ENCODE measurements around the gene ZP1. TPM values are rescaled to one million over a fixed set of nuclear protein-coding genes. Genes with fewer than 3 reads are reported as not detected.

Gene ZP1
- total RNA-seq, 2 experiments from 2014 or later: not detected

DNA sequence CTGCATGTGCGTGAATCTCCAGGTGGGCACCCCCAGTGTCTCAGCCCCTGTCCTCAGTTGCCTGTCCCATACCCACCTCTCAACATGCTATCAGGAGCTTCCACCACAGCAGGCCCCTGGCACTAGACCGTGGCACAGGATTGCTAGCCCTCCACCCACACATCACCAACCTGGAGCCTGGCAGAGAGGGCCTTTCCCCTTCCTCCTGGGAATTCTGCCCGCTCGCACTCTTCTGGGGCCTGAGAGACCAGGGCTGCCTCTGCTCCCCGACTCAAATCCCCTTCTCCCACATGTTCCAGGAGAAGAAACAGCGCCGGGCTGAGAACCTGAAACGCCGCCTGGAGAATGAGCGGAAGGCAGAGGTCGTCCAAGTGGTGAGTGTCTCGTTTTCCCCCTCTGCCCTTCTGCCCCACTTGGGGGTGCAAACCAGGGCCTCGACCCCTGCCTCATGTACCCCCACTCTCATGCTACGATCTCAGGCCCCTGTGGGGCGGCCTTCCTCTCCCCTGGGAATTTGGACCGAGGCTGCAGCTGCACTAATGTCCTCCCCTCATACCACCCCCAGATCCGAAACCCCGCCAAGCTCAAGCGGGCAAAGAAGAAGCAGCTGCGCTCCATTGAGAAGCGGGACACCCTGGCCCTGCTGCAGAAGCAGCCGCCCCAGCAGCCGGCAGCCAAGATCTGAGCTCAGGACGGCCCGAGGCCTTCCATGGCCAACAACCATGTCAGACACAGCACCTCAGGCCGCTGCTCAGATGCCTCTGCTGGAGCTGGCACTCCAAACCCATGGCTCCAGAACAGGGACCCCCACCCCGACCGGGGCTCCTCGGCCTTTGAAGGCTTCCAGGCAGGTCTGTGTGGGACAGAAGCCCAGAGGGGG is 17.5 kb upstream of the ZP1 start:
- H3K4me3 Mint-ChIP-seq: no peak overlapping the region
- CTCF ChIA-PET: interaction anchor here (0.9 to 1.7 kb wide), 5 partner anchors 11 to 38 kb away, joined by 4 to 9 read pairs (median 5); no protein-coding TSS in a partner anchor
- H3K27me3 Mint-ChIP-seq: no peaks in the 10 kb centered on the region
- peaks cover 8% of the 10 kb centered on the region for H3K4me1 Mint-ChIP-seq
- DNase-seq: no peak
- H3K9me3 Mint-ChIP-seq: no peaks in the 10 kb centered on the region
- POLR2A ChIA-PET: no interaction called here
- H3K36me3 Mint-ChIP-seq (ENCODE audit: low read depth): peaks cover 18% of the 10 kb centered on the region
- peak overlapping the region; percentile 19 for H3K27ac Mint-ChIP-seq

- Mint-ChIP-seq H3K36me3 (ENCODE audit: low read depth) (peaks cover 16% of the 10 kb centered on the region), H3K27me3 (no peaks in the 10 kb centered on the region), H3K4me3 (no peak overlapping the region), H3K4me1 (peaks cover 7% of the 10 kb centered on the region), H3K27ac (no peak overlapping the region), H3K9me3 (no peaks in the 10 kb centered on the region)
- ChIA-PET CTCF (interaction anchor here (1.7 kb wide), 1 partner anchor 20 kb away, joined by 9 read pairs; no protein-coding TSS in a partner anchor), POLR2A (no interaction called here)
- DNase-seq: no peak
These were observed 15.8 kb upstream of the ZP1 start for GRCh38 chr11:60851327-60852104.

GRCh38 chr11:60852117-60852981 is 15.0 kb upstream of the ZP1 start:
- Mint-ChIP-seq H3K4me1 (peaks cover 6% of the 10 kb centered on the region), H3K27me3 (no peaks in the 10 kb centered on the region), H3K27ac (no peak overlapping the region), H3K9me3 (no peaks in the 10 kb centered on the region), H3K4me3 (no peak overlapping the region), H3K36me3 (ENCODE audit: low read depth) (peaks cover 16% of the 10 kb centered on the region)
- no peak for DNase-seq
- ChIA-PET CTCF (interaction anchor here (1.0 kb wide), 1 partner anchor 10 kb away, joined by 3 read pairs; no protein-coding TSS in a partner anchor), POLR2A (no interaction called here)

GRCh38 chr11:60852982-60853950 is 14.1 kb upstream of the ZP1 start:
- peaks cover 13% of the 10 kb centered on the region for H3K4me1 Mint-ChIP-seq
- no peak overlapping the region for H3K4me3 Mint-ChIP-seq
- H3K9me3 Mint-ChIP-seq: no peaks in the 10 kb centered on the region
- ChIA-PET CTCF (interaction anchor here (1.0 kb wide), 1 partner anchor 11 kb away, joined by 3 read pairs; no protein-coding TSS in a partner anchor), POLR2A (no interaction called here)
- H3K27ac Mint-ChIP-seq: no peak overlapping the region
- no peak for DNase-seq
- no peaks in the 10 kb centered on the region for H3K27me3 Mint-ChIP-seq
- peaks cover 17% of the 10 kb centered on the region for H3K36me3 Mint-ChIP-seq (ENCODE audit: low read depth)

- POLR2A ChIA-PET: no interaction called here
These were observed 13.0 kb upstream of the ZP1 start for GRCh38 chr11:60854140-60854846.

DNA sequence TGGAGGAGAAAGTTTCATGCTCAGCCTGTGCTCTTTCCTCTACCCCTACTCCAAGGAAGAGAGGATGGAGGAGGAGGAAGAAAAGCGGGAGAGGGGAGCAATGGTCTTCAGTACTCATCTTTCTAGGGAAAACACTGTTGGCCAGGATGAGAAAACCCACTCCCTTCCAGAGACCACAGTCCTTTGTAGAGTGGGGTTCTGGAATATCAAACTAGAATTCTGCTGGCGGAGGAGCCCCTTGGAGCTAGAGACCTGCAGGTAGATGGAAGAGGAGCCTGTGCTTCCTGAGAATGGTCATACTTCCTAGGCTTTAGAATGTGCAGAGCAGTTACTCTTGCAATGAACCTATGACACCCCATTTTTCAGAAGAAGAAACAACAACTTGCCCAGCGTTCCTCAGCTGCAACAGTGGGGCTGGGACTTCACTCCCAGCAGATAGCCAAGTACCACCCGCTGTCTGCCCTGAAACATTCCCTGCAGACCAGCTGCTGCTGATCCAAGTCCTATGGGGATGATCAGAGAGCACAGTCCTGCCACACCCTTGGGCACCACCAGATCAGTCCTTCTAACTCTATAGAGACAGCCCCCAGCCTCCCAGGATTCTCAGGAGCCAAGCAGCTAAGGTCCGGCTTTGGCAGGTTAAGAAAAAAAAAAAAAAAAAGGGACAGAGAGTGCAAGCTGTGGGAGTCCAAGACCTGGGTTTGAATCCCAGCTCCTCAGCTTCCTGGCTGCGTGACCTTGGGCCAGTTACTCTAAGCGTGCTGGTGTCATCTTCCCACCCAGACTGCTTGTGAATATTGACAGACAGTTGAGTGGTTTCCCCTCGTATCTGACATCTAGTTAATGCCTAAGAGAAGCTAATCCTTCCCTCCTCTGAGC is 12.3 kb upstream of the ZP1 start:
- no peak overlapping the region for H3K4me3 Mint-ChIP-seq
- no peaks in the 10 kb centered on the region for H3K27me3 Mint-ChIP-seq
- peaks cover 9% of the 10 kb centered on the region for H3K36me3 Mint-ChIP-seq (ENCODE audit: low read depth)
- ChIA-PET POLR2A (interaction anchor here (0.6 kb wide), 1 partner anchor 81 kb away, joined by 3 read pairs; no protein-coding TSS in a partner anchor), CTCF (interaction anchor here (0.9 to 1.9 kb wide), 4 partner anchors 10 to 48 kb away, joined by 3 to 5 read pairs (median 4); no protein-coding TSS in a partner anchor)
- H3K27ac Mint-ChIP-seq: no peak overlapping the region
- no peak for DNase-seq
- H3K4me1 Mint-ChIP-seq: peaks cover 29% of the 10 kb centered on the region
- no peaks in the 10 kb centered on the region for H3K9me3 Mint-ChIP-seq

More at GRCh38 chr11:60854140-60854846, 13.0 kb upstream of the ZP1 start:
- no peak for DNase-seq
- Mint-ChIP-seq H3K4me3 (no peak overlapping the region), H3K36me3 (ENCODE audit: low read depth) (peaks cover 12% of the 10 kb centered on the region), H3K27me3 (no peaks in the 10 kb centered on the region), H3K9me3 (no peaks in the 10 kb centered on the region), H3K4me1 (peaks cover 24% of the 10 kb centered on the region), H3K27ac (no peak overlapping the region)
- CTCF ChIA-PET: no interaction called here

GRCh38 chr11:60855726-60856633 is 11.4 kb upstream of the ZP1 start, which contains the start of gene PTGDR2:
TSS of gene PTGDR2 (minus strand) at chr11:60855950. CDS start at chr11:60853722, 2,228 bp downstream.
- Mint-ChIP-seq H3K27ac (no peak within 1 kb of the TSS), H3K27me3 (no peaks in the 10 kb centered on the region), H3K4me3 (peak within 1 kb of the TSS; percentile 46), H3K9me3 (no peaks in the 10 kb centered on the region), H3K36me3 (ENCODE audit: low read depth) (peaks cover 3% of the 10 kb centered on the region), H3K4me1 (peaks cover 31% of the 10 kb centered on the region)
- ChIA-PET CTCF (interaction anchor here (0.9 to 1.9 kb wide), 5 partner anchors 9 to 47 kb away, joined by 3 to 5 read pairs (median 4); no protein-coding TSS in a partner anchor), POLR2A (no interaction called here)
- DNase-seq: no peak

DNA sequence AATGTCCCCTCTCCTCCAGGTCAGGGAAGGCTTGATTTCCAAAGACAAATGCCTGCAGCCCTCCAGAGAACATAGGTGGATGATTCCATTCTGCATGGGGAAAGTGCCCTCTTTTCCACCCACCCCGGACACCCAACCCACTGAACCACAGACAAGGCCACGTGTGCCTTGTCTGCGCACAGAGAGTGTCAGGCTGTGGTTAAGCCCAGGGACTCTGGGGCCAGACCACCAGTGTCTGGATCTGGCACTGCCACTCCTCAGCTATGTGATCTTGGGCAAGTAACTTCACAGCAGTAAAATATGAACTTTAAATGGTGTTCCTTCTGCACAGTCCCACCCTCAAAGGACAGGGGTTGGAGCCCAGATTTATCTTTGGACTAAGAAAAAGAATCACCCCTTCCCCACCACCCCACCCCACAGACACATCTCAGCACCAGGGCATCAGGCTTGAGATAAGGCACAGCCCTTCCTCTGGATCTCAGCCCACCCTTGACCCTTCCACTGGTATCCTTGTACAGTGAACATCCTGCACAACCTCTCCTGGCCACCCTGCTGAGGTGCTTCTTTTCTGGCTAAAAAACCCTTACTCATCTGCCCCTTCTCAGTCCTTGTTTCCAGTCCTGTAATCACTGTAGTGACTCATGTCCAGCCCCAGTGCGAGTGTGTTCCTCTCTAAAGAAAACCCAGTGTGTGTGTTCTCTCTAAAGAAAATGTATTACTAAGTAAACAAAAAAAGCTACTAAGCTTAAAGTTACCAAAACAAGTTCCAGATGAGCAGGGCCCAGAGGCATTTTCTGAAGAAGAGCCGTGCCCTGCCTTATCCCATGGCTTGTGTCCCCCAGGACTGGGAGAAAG is 9.7 kb upstream of the ZP1 start:
- CTCF ChIA-PET: interaction anchor here (0.7 to 1.9 kb wide), 3 partner anchors 7 to 318 kb away, joined by 3 to 5 read pairs (median 4); no protein-coding TSS in a partner anchor
- Mint-ChIP-seq H3K4me1 (peaks cover 31% of the 10 kb centered on the region), H3K4me3 (no peak overlapping the region), H3K36me3 (ENCODE audit: low read depth) (peaks cover 1% of the 10 kb centered on the region), H3K9me3 (no peaks in the 10 kb centered on the region), H3K27me3 (peaks cover 2% of the 10 kb centered on the region), H3K27ac (no peak overlapping the region)
- POLR2A ChIA-PET: no interaction called here
- no peak for DNase-seq

- POLR2A ChIA-PET: no interaction called here
- CTCF ChIA-PET: interaction anchor here (1.2 kb wide), 1 partner anchor 12 kb away, joined by 3 read pairs; no protein-coding TSS in a partner anchor
- DNase-seq: no peak
- Mint-ChIP-seq H3K36me3 (ENCODE audit: low read depth) (peaks cover 1% of the 10 kb centered on the region), H3K4me1 (peaks cover 31% of the 10 kb centered on the region), H3K27ac (peak overlapping the region; percentile 65), H3K9me3 (no peaks in the 10 kb centered on the region), H3K4me3 (no peak overlapping the region), H3K27me3 (peaks cover 2% of the 10 kb centered on the region)
These were observed 9.1 kb upstream of the ZP1 start for GRCh38 chr11:60858236-60858635.

Measured in activated CD4-positive, alpha-beta T cell treated with anti-CD3 and anti-CD28 coated beads, Interleukin-2, amount 10 ng/mL, durations not matched to agents 7 days and 5 days (primary cell).